GM23338 (cell line): ENCODE data around the gene CENPA. TPM values are rescaled to one million over a fixed set of nuclear protein-coding genes. Genes with fewer than 3 reads are reported as not detected.

ENCODE experiments used
- ATAC-seq: fragments of 200-7000 bp; cut with Tn5 transposase; 3 replicates; pipeline ENCODE4 v1.9.1; 2020
- DNase-seq: peaks from one replicate; pipeline ENCODE4 v3.0.0-alpha.2; 2015; ENCODE audit warnings: low spot score
- H2AFZ ChIP-seq: fragments of 200-600 bp; sonication (generic); 2 replicates; pipeline ENCODE4 v1.8.0; 2016; ENCODE audit warnings: antibody characterized with exemption, mild to moderate bottlenecking, moderate library complexity
- H3F3A ChIP-seq: fragments of 200-600 bp; sonication (generic); replicated peaks from 2 replicates; pipeline ENCODE4 v1.8.0; 2017; ENCODE audit warnings: antibody characterized with exemption, mixed run types, low read depth
- H3K27ac ChIP-seq: fragments of 200-600 bp; sonication (generic); 2 replicates; pipeline ENCODE4 v1.6.1; 2016; ENCODE audit warnings: low read depth
- H3K27me3 ChIP-seq: fragments of 200-600 bp; sonication (generic); 2 replicates; pipeline ENCODE4 v1.8.0; 2016; ENCODE audit warnings: mild to moderate bottlenecking, mixed run types, moderate library complexity; ENCODE audit not compliant: insufficient read depth
- H3K36me3 ChIP-seq: fragments of 200-600 bp; sonication (generic); 2 replicates; pipeline ENCODE4 v1.8.0; 2016; ENCODE audit warnings: mild to moderate bottlenecking; ENCODE audit not compliant: insufficient read depth
- H3K4me1 ChIP-seq: fragments of 200-600 bp; sonication (generic); 2 replicates; pipeline ENCODE4 v1.8.0; 2016; ENCODE audit warnings: mild to moderate bottlenecking, moderate library complexity; ENCODE audit not compliant: insufficient read depth
- H3K4me2 ChIP-seq: fragments of 200-600 bp; sonication (generic); 2 replicates; pipeline ENCODE4 v1.7.1; 2017; ENCODE audit warnings: mixed run types
- H3K4me3 ChIP-seq: fragments of 200-600 bp; sonication (generic); 2 replicates; pipeline ENCODE4 v1.6.1; 2016; ENCODE audit warnings: mixed run types
- H3K79me2 ChIP-seq: fragments of 200-600 bp; sonication (generic); replicated peaks from 2 replicates; pipeline ENCODE4 v1.8.0; 2017; ENCODE audit warnings: mild to moderate bottlenecking; ENCODE audit not compliant: insufficient read depth
- H3K9me2 ChIP-seq: fragments of 200-600 bp; sonication (generic); 2 replicates; pipeline ENCODE4 v1.8.0; 2017; ENCODE audit not compliant: insufficient read depth
- H4K20me1 ChIP-seq: fragments of 200-600 bp; sonication (generic); replicated peaks from 2 replicates; pipeline ENCODE4 v1.8.0; 2017; ENCODE audit warnings: mild to moderate bottlenecking; ENCODE audit not compliant: insufficient read depth
- H3K27ac Mint-ChIP-seq: 2 replicates; pipeline ENCODE4 v1.8.0; 2020; ENCODE audit warnings: inconsistent platforms, mild to moderate bottlenecking, moderate library complexity, mixed read lengths
- H3K27me3 Mint-ChIP-seq: 3 replicates; pipeline ENCODE4 v1.8.0; 2022; ENCODE audit warnings: low read depth, mild to moderate bottlenecking, moderate library complexity, mixed read lengths, inconsistent platforms; ENCODE audit not compliant: insufficient read depth, poor library complexity
- H3K36me3 Mint-ChIP-seq: 3 replicates; pipeline ENCODE4 v1.8.0; 2021; ENCODE audit warnings: low read depth, mild to moderate bottlenecking, inconsistent platforms, moderate library complexity, mixed read lengths
- H3K4me1 Mint-ChIP-seq: 3 replicates; pipeline ENCODE4 v1.8.0; 2020; ENCODE audit warnings: mild to moderate bottlenecking, inconsistent platforms, mixed read lengths
- H3K4me3 Mint-ChIP-seq: 3 replicates; pipeline ENCODE4 v1.8.0; 2021; ENCODE audit warnings: moderate library complexity, mild to moderate bottlenecking, inconsistent platforms, mixed read lengths
- H3K9me3 Mint-ChIP-seq: 3 replicates; pipeline ENCODE4 v1.8.0; 2020; ENCODE audit warnings: moderate library complexity, mild to moderate bottlenecking, inconsistent platforms, mixed read lengths
- CREB1 ChIP-seq: fragments of 250-450 bp; sonication (Bioruptor Pico); IDR thresholded peaks from 2 replicates; pipeline ENCODE4 v1.5.0; 2020; ENCODE audit warnings: low read depth, mild to moderate bottlenecking, moderate library complexity
- EZH2 ChIP-seq: fragments of 200-600 bp; sonication (generic); IDR thresholded peaks from one replicate; pipeline ENCODE4 v1.8.0; 2017; ENCODE audit warnings: antibody characterized with exemption, mild to moderate bottlenecking, low read depth; ENCODE audit not compliant: unreplicated experiment
- EZH2phosphoT487 ChIP-seq: fragments of 200-600 bp; sonication (generic); IDR thresholded peaks from one replicate; pipeline ENCODE4 v1.8.1; 2018; ENCODE audit warnings: antibody characterized with exemption; ENCODE audit not compliant: unreplicated experiment
- JUNB ChIP-seq: IDR thresholded peaks from one replicate; pipeline ENCODE4 v1.6.1; 2016; ENCODE audit warnings: antibody characterized with exemption; ENCODE audit not compliant: unreplicated experiment
- NANOG ChIP-seq: IDR thresholded peaks from 2 replicates; pipeline ENCODE4 v1.6.1; 2016; ENCODE audit warnings: antibody characterized with exemption, borderline replicate concordance
- POLR2AphosphoS5 ChIP-seq: IDR thresholded peaks from 2 replicates; pipeline ENCODE4 v1.6.1; 2016; ENCODE audit warnings: antibody characterized with exemption, low read depth
- STAT1 ChIP-seq: IDR thresholded peaks from one replicate; pipeline ENCODE4 v1.6.1; 2016; ENCODE audit warnings: antibody characterized with exemption; ENCODE audit not compliant: unreplicated experiment
- ZNF114 ChIP-seq: fragments of 250-450 bp; sonication (Bioruptor Pico); IDR thresholded peaks from 2 replicates; pipeline ENCODE4 v1.5.0; 2020; ENCODE audit warnings: mild to moderate bottlenecking, moderate library complexity
- polyA plus RNA-seq: library from polyadenylated mRNA; unstranded; fragments of >200 nt; fragmentation: Nextera tagmentation; extraction: Ambion mirVana; gene quantifications from 2 replicates; pipeline ENCODE4 v1.2.1, GENCODE V29; 2016
- total RNA-seq: library from RNA; depleted of rRNA; stranded (reverse); fragments of >200 nt; shearing (Covaris generic); gene quantifications from 2 replicates; pipeline ENCODE4 v1.2.3, GENCODE V29; 2014
- TF ChIP-seq, protein P1 (sequence below): fragments of 250-450 bp; sonication (Bioruptor Pico); IDR thresholded peaks from 2 replicates; pipeline ENCODE4 v1.5.0; 2020; ENCODE audit warnings: mild to moderate bottlenecking, moderate library complexity
- TF ChIP-seq, protein P2 (sequence below): IDR thresholded peaks from 2 replicates; pipeline ENCODE4 v1.6.1; 2016; ENCODE audit warnings: antibody characterized with exemption
- TF ChIP-seq, protein P3 (sequence below), 2 experiments: fragments of 200-600 bp in 1 of 2; sonication (generic) in 1 of 2; conservative IDR thresholded peaks; 2 replicates each; pipeline versions ENCODE4 v1.5.1 to v1.6.1; 2016 to 2017; ENCODE audit warnings: antibody characterized with exemption in 2 of 2, low read depth in 2 of 2, mild to moderate bottlenecking in 2 of 2, moderate library complexity in 1 of 2
- TF ChIP-seq, protein P4 (sequence below): IDR thresholded peaks from one replicate; pipeline ENCODE4 v1.6.1; 2018; ENCODE audit warnings: antibody characterized with exemption; ENCODE audit not compliant: unreplicated experiment

The CENPA gene
- total and polyA plus RNA-seq, 2 experiments from 2014 or later = 16.8 to 24.2 TPM

DNA sequence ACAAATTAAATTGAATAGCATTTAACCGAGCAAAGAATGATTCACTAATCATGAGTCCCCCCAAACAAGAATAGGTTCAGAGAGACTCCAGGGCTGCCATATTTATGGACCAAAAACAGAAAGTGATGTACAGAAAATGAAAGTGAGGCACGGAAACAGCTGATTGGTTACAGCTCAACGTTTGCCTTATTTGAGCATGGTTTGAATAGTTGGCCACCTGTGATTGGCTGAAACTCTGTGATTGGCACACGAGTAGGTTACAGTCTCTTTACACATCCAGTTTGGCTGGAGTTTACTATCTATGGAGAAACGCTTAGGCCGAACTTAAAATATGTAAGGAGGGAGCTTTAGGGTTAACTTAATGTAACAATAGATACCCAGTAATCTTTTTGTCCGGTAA is 35.1 kb downstream of the CENPA start:
- no peak overlapping the region for H3K27ac Mint-ChIP-seq
- Histone ChIP-seq H3F3A (no peaks in the 10 kb centered on the region), H3K27ac (no peak overlapping the region), H3K79me2 (no peaks in the 10 kb centered on the region), H2AFZ (no peak overlapping the region), H3K27me3 (no peaks in the 10 kb centered on the region), H3K9me2 (no peaks in the 10 kb centered on the region), H3K4me1 (no peaks in the 10 kb centered on the region), H3K36me3 (no peaks in the 10 kb centered on the region), H3K4me3 (no peak overlapping the region), H4K20me1 (no peaks in the 10 kb centered on the region), H3K4me2 (no peak overlapping the region)
- DNase-seq (no peak), ATAC-seq (no peak)
- H3K27me3 Mint-ChIP-seq = peaks cover 3% of the 10 kb centered on the region
- no peak overlapping the region for H3K4me3 Mint-ChIP-seq
- H3K36me3 Mint-ChIP-seq = no peaks in the 10 kb centered on the region
- TF ChIP-seq, protein P1, sequence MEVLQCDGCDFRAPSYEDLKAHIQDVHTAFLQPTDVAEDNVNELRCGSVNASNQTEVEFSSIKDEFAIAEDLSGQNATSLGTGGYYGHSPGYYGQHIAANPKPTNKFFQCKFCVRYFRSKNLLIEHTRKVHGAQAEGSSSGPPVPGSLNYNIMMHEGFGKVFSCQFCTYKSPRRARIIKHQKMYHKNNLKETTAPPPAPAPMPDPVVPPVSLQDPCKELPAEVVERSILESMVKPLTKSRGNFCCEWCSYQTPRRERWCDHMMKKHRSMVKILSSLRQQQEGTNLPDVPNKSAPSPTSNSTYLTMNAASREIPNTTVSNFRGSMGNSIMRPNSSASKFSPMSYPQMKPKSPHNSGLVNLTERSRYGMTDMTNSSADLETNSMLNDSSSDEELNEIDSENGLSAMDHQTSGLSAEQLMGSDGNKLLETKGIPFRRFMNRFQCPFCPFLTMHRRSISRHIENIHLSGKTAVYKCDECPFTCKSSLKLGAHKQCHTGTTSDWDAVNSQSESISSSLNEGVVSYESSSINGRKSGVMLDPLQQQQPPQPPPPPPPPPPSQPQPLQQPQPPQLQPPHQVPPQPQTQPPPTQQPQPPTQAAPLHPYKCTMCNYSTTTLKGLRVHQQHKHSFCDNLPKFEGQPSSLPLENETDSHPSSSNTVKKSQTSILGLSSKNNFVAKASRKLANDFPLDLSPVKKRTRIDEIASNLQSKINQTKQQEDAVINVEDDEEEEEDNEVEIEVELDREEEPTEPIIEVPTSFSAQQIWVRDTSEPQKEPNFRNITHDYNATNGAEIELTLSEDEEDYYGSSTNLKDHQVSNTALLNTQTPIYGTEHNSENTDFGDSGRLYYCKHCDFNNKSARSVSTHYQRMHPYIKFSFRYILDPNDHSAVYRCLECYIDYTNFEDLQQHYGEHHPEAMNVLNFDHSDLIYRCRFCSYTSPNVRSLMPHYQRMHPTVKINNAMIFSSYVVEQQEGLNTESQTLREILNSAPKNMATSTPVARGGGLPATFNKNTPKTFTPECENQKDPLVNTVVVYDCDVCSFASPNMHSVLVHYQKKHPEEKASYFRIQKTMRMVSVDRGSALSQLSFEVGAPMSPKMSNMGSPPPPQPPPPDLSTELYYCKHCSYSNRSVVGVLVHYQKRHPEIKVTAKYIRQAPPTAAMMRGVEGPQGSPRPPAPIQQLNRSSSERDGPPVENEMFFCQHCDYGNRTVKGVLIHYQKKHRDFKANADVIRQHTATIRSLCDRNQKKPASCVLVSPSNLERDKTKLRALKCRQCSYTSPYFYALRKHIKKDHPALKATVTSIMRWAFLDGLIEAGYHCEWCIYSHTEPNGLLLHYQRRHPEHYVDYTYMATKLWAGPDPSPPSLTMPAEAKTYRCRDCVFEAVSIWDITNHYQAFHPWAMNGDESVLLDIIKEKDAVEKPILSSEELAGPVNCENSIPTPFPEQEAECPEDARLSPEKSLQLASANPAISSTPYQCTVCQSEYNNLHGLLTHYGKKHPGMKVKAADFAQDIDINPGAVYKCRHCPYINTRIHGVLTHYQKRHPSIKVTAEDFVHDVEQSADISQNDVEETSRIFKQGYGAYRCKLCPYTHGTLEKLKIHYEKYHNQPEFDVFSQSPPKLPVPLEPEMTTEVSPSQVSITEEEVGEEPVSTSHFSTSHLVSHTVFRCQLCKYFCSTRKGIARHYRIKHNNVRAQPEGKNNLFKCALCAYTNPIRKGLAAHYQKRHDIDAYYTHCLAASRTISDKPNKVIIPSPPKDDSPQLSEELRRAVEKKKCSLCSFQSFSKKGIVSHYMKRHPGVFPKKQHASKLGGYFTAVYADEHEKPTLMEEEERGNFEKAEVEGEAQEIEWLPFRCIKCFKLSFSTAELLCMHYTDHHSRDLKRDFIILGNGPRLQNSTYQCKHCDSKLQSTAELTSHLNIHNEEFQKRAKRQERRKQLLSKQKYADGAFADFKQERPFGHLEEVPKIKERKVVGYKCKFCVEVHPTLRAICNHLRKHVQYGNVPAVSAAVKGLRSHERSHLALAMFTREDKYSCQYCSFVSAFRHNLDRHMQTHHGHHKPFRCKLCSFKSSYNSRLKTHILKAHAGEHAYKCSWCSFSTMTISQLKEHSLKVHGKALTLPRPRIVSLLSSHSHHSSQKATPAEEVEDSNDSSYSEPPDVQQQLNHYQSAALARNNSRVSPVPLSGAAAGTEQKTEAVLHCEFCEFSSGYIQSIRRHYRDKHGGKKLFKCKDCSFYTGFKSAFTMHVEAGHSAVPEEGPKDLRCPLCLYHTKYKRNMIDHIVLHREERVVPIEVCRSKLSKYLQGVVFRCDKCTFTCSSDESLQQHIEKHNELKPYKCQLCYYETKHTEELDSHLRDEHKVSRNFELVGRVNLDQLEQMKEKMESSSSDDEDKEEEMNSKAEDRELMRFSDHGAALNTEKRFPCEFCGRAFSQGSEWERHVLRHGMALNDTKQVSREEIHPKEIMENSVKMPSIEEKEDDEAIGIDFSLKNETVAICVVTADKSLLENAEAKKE (CRISPR knock-in tag) = no peak
- no peak for TF ChIP-seq CREB1 (CRISPR knock-in tag)
- TF ChIP-seq, protein P2, sequence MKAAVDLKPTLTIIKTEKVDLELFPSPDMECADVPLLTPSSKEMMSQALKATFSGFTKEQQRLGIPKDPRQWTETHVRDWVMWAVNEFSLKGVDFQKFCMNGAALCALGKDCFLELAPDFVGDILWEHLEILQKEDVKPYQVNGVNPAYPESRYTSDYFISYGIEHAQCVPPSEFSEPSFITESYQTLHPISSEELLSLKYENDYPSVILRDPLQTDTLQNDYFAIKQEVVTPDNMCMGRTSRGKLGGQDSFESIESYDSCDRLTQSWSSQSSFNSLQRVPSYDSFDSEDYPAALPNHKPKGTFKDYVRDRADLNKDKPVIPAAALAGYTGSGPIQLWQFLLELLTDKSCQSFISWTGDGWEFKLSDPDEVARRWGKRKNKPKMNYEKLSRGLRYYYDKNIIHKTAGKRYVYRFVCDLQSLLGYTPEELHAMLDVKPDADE = no peak
- TF ChIP-seq ZNF114 (CRISPR knock-in tag) = no peak
- TF ChIP-seq, protein P3, sequence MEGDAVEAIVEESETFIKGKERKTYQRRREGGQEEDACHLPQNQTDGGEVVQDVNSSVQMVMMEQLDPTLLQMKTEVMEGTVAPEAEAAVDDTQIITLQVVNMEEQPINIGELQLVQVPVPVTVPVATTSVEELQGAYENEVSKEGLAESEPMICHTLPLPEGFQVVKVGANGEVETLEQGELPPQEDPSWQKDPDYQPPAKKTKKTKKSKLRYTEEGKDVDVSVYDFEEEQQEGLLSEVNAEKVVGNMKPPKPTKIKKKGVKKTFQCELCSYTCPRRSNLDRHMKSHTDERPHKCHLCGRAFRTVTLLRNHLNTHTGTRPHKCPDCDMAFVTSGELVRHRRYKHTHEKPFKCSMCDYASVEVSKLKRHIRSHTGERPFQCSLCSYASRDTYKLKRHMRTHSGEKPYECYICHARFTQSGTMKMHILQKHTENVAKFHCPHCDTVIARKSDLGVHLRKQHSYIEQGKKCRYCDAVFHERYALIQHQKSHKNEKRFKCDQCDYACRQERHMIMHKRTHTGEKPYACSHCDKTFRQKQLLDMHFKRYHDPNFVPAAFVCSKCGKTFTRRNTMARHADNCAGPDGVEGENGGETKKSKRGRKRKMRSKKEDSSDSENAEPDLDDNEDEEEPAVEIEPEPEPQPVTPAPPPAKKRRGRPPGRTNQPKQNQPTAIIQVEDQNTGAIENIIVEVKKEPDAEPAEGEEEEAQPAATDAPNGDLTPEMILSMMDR (conservative IDR thresholded peaks at IDR 0.05; ENCODE audit: low read depth in 2 of 2) = no peak
- TF ChIP-seq STAT1 = no peak
- TF ChIP-seq JUNB = no peak
- TF ChIP-seq, protein P4, sequence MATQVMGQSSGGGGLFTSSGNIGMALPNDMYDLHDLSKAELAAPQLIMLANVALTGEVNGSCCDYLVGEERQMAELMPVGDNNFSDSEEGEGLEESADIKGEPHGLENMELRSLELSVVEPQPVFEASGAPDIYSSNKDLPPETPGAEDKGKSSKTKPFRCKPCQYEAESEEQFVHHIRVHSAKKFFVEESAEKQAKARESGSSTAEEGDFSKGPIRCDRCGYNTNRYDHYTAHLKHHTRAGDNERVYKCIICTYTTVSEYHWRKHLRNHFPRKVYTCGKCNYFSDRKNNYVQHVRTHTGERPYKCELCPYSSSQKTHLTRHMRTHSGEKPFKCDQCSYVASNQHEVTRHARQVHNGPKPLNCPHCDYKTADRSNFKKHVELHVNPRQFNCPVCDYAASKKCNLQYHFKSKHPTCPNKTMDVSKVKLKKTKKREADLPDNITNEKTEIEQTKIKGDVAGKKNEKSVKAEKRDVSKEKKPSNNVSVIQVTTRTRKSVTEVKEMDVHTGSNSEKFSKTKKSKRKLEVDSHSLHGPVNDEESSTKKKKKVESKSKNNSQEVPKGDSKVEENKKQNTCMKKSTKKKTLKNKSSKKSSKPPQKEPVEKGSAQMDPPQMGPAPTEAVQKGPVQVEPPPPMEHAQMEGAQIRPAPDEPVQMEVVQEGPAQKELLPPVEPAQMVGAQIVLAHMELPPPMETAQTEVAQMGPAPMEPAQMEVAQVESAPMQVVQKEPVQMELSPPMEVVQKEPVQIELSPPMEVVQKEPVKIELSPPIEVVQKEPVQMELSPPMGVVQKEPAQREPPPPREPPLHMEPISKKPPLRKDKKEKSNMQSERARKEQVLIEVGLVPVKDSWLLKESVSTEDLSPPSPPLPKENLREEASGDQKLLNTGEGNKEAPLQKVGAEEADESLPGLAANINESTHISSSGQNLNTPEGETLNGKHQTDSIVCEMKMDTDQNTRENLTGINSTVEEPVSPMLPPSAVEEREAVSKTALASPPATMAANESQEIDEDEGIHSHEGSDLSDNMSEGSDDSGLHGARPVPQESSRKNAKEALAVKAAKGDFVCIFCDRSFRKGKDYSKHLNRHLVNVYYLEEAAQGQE = no peak
- no peak for TF ChIP-seq POLR2AphosphoS5
- TF ChIP-seq EZH2phosphoT487 = no peak
- no peak for TF ChIP-seq NANOG
- TF ChIP-seq EZH2 = no peak
- no peaks in the 10 kb centered on the region for H3K9me3 Mint-ChIP-seq
- H3K4me1 Mint-ChIP-seq = peaks cover 6% of the 10 kb centered on the region; the same call in 2 of the 3 replicates
